NCI-H2107 (cell line): ENCODE measurements around the gene PRPF31.
"Not testable (repeated sequence)": the region's sequence is repeated elsewhere in the genome, so short reads cannot be mapped to it uniquely, and the experiment has no call there.

Source experiments
- DNase-seq: peaks from one replicate; lab custom pipeline; 2025; lab: John Stamatoyannopoulos, UW

PRPF31 gene

DNA sequence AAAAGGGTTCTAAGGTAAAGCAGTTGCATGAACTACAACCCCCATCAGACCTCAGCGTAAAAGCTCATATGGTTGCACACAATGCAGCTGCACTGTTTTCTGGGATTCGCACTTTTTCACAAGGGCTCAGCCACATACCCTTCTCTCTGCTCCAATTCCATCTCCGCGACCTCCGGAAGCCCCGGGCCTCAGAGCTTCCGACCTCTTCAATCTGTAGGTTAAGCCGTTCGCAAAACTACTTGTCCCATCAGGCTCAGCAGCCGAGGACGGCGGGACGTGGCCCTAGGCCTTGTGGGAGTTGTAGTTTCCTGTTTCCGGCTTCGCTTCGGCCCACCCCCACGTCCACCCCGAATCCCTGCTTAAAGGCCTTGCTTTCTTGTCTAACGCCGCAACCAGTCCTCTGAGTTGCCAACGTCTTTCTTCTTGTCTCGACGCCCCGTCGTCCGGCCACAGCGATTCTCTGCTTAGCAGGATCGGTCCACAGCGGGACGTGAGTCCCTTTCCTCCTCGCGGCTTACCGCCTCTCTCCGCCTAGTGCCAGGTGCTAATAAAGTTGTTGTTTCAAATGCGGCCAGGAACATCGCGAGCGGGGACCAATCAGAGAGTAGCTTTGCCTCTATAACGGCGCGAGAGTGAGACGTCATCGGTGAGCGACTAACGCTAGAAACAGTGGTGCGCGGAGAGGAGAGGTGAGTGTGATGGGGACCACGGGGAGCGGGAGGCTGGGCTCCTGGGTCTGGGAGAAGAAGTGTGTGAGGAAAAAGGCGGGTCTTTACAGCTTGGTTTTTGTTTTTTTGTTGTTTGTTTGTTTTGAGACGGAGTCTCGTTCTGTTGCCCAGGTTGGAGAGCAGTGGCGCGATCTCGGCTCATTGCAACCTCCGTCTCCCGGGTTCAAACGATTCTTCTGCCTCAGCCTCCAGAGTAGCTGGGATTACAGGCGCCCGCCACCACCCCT is at the start of gene PRPF31, which contains the start of gene TFPT:
Gene PRPF31, plus strand, starts transcription at position 646 of the 955 bp plus-strand sequence. CDS start 2,525 bp downstream, outside the sequence.
Gene TFPT, minus strand, starts transcription at position 549 of the 955 bp plus-strand sequence. Its CDS starts 388 bp downstream, at position 161.
- peak; percentile 94 for DNase-seq

DNA sequence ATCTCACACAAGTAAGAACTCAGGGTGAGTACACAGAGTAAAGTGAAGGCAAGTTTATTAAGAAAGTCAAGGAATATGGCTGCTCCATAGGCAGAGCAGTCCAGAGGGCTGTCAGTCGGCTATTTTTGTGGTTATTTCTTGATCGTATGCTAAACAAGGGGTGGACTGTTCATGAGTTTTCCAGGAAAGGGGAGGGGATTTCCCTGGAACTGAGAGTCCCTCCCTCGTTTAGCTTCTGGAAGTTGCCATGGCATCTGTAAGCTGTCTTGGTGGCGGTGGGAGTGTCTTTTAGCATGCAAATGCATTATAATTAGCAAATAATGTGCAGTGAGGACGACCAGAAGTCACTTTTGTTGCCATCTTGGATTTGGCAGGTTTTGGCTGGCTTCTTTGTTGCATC is 46.1 kb upstream of the PRPF31 start:
- DNase-seq = no peak

DNA sequence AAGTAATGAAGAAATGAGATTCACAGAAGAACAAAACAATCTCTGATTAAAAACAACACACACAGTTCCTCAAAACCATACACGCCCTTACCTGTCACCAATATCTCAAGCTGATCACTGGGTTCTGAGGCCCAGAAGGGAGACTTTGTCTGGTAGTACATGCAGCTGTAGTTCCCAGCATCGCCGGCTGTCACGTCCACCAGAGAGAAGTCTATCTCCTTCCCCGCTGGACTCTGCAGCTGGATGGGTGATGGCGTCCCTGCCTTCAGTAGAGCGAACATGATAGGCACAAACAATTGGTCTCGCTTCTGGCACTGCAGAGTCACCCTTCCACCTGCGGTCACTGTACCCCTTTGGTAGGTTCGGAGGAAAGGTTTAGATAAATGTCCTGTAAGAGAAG is 41.7 kb upstream of the PRPF31 start:
- no peak for DNase-seq

GRCh38 chr19:54074851-54075250 is 40.7 kb upstream of the PRPF31 start:
- DNase-seq = no peak

DNA sequence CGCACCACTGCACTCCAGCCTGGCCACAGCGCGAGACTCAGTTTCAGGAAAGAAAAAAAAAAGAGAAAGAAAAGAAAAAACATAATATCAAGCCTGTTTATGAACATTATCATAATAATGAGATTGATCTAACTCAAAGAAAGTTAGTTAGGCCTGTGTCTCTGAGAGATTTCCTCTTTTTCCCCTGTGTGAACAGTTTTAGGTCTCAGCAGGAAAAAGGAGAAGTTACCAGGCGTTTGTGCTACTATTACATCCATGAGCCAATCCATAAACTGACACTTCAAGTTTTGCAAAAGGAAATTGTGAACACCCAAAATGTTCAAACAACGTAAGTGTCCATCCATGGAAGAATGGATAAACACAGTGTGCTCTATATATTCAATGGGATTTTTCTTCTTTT is 38.2 kb upstream of the PRPF31 start:
- DNase-seq = no peak

- DNase-seq = no peak
Observed at GRCh38 chr19:54081032-54081431, 34.5 kb upstream of the PRPF31 start, which contains the start of gene TARM1. TSS of gene TARM1 (minus strand) at chr19:54081365. CDS start at chr19:54081340, 25 bp downstream.

- no peak for DNase-seq
Observed at GRCh38 chr19:54084410-54084809, 31.1 kb upstream of the PRPF31 start.

GRCh38 chr19:54094426-54095000 is 21.0 kb upstream of the PRPF31 start:
- no peak for DNase-seq

- DNase-seq = no peak
Observed at GRCh38 chr19:54095136-54095858, 20.3 kb upstream of the PRPF31 start.

DNA sequence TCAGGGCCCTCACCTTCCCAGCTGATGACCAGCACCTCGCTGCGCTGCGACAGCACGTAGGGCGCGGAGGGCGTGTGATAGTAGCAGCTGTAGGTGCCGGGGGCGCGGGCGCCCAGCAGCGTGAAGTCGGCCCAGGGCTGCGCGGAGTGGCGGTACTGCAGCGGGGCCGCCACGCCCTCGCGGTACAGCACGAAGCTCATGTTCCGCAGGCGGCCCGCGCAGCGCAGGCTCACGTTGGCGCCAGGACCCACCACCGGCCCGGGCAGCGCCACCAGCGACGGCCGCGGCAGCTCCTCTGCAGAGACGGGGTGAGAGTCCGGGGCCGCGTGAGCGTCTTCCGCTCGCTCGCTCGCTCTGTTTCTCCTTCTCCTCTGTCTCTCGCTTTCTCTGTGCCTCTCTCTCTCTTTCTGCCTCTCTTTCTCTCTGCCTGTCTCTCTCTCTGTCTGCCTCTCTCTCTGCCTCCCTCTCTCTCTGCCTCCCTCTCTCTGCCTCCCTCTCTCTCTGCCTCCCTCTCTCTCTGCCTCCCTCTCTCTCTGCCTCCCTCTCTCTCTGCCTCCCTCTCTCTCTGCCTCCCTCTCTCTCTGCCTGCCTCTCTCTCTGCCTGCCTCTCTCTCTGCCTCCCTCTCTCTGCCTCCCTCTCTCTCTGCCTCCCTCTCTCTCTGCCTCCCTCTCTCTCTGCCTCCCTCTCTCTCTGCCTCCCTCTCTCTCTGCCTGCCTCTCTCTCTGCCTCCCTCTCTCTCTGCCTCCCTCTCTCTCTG is 19.5 kb upstream of the PRPF31 start:
- DNase-seq = not testable (repeated sequence)

- no peak for DNase-seq
Observed at GRCh38 chr19:54096617-54097106, 18.9 kb upstream of the PRPF31 start.

- DNase-seq = no peak
Observed at GRCh38 chr19:54099190-54099902, 16.2 kb upstream of the PRPF31 start.

DNA sequence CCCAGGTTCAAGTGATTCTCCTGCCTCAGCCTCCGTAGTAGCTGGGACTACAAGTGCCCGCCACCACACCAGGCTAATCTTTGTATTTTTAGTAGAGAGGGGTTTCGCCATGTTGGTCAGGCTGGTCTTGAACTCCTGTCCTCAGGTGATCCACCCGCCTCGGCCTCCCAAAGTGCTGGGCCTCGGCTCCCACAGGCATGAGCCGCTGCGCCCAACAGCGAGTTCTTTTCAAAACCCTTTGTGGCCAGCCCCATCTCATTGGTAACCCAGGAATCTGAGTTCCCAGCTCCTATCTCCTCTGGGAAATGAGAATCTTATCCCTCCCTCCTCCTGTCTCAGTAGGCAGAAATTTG is 15.7 kb upstream of the PRPF31 start:
- DNase-seq = not testable (repeated sequence)

DNA sequence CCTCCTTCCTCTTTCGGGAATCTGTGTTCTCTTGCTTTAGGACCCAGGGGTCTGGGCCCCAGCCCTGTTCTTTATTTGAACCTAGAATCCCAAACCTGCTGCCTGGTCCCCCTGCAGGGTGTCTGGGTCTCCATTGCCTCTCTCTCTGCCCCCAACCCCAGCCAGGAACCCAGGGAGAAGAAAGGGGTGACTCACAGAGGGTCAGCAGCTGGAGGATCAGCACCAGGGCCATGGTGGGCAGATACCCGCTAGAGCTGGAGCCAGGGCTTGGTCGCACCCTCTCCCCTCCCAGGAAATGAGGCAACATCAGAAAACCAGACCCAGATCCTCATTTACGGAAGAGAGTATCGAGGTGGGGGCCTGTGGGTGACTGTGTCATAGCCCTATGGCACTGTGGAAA is 15.0 kb upstream of the PRPF31 start, which contains the start of gene OSCAR:
Gene OSCAR, minus strand, starts transcription at position 243 of the 400 bp plus-strand sequence. Its CDS starts 11 bp downstream, at position 232.
- DNase-seq = no peak

DNA sequence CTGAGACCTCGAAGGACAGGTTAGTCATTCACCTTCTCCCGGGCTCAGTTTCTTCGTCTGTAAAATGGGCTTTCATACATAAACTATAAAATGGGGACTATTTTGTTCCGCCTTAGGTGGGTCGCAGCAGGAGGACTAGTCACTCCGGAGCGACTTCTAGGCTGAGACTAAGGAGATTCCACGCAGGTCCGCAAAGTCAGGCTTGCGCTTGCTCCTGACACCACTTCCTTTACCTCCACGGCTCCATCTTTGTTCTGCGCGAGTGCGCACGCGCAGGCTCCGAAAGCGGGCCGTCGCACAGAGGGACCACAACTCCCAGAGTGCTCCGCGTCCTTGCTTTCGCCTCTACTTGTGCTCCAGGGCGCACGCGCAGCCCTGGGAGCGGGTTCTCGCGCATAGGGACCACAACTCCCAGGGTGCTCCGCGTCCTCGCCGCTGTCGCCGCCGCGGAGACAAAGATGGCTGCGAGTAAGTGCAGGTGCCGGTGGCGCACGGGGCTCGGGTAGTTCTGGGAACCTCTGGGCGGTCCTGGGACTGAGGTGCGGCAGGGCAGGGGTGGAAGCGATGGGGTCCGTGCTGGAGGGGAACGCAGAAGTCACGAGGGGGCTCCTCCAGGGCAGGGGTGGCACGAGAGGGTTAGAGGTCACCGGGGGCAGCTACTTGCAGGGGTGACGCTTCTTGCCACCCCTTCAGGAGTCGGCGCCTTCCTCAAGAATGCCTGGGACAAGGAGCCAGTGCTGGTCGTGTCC is 13.0 kb upstream of the PRPF31 start, which contains the start of gene NDUFA3:
Gene NDUFA3, plus strand, starts transcription at position 435 of the 749 bp plus-strand sequence. Its CDS starts 24 bp downstream, at position 459.
- DNase-seq = peak; percentile 94

DNA sequence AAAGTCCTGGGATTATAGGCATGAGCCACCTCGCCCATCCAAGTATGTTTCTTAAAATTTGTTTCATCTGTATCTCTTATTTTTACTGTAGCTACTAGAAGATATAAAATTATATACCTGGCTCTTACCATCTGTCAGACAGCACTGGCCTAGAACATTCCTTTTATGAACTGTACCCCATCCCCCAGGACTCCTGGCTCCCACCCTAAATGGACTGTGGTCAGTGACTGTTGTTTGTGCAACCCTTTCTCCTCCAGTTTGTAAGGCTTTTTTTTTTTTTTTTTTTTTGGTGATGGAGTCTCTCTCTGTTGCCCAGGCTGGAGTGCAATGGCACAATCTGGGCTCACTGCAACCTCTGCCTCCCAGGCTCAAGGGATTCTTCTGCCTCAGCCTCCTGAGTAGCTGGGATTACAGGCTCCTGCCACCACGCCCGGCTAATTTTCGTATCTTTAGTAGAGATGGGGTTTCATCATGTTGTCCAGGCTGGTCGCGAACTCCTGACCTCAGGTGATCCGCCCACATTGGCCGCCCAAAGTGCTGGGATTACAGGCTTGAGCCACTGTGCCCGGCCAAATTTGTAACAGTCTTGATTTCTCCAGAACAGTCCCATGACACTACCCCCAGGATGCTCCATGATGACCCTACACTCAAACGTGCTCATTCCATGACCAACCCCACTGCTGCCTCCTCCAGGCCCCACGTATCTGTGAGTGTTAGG is 10.4 kb upstream of the PRPF31 start:
- DNase-seq = no peak

- DNase-seq = no peak
Observed at GRCh38 chr19:54105796-54106195, 9.8 kb upstream of the PRPF31 start.

DNA sequence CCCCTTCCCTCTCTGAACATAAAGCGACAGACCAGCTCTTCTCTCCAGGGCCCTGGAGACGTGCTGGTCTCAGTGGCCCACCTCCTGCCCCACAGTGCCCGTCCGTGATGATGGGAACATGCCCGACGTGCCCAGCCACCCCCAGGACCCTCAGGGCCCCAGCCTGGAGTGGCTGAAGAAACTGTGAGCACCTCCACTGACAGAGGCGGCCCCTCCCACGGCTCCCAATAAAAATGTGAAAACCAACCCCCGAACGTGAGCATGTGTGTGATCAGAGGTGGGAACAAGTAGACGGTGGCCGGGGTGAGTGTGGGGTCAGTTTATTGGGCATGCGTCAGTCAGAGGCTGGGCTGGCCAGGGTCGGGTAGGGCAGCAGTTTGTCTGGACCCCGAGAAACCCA is 8.8 kb upstream of the PRPF31 start:
- DNase-seq = no peak

GRCh38 chr19:54107876-54108490 is 7.6 kb upstream of the PRPF31 start:
- DNase-seq = no peak
